GM18519 (cell line): ENCODE measurements around the gene PTP4A2.

Experiments
- ATAC-seq: cut with Tn5 transposase; IDR thresholded peaks from one replicate; pipeline ENCODE4 v1.9.1; 2021; ENCODE audit warnings: mild to moderate bottlenecking, moderate library complexity; ENCODE audit not compliant: unreplicated experiment, low FRiP score

Gene PTP4A2

DNA sequence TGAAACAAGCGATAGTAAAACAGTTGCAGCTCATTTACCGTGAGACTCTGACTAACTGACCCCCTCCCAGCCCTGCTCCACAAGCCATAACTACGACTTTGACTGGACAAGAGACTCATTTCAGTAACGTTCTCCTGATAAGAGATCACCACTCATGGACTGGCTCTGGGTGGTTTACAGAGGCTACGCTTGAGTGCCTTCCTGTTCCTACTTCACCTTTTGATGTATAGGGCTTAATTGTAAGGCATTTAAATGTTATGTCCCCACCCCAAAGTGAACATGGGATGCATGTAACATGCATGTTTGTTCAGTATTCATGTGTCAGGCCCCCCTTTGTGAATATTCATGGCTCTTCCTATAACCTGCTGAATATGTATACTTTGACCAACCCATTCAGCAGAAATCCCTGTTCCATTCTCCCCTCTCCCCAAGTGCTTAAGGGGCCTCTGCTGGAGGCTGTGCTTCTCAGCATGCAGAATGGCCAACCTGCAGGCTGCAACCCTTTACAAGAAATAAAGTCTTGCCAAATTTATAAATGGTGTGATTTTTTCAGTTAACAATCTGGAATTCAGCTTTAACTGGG is 71.6 kb downstream of the PTP4A2 start:
- no peak for ATAC-seq

- ATAC-seq = no peak
Observed at GRCh38 chr1:31865728-31866449, 72.3 kb downstream of the PTP4A2 start.

- ATAC-seq = no peak
Observed at GRCh38 chr1:31862071-31862470, 76.1 kb downstream of the PTP4A2 start.

- ATAC-seq = no peak
Observed at GRCh38 chr1:31861346-31861745, 76.8 kb downstream of the PTP4A2 start.

DNA sequence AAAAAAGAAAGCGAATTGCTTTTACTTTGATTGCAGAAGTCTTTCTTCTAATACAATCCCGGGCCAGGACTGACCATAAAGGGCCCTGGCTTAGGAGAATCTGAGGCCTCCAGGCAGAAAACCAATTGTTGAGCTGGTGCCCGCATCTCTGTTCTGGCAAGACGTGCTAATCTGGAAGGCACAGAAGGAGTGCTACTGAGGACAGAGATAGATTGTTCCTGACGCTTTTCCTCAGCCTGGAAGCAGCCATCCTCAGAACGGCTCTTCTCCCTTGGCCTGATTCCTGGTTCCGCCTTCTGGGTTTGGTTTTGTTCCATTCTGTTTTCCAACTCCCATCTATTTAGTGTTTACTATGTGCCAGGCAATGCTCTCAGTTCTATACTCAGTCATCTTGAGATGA is 77.6 kb downstream of the PTP4A2 start:
- ATAC-seq = no peak

GRCh38 chr1:31859719-31860118 is 78.4 kb downstream of the PTP4A2 start:
- ATAC-seq = no peak

DNA sequence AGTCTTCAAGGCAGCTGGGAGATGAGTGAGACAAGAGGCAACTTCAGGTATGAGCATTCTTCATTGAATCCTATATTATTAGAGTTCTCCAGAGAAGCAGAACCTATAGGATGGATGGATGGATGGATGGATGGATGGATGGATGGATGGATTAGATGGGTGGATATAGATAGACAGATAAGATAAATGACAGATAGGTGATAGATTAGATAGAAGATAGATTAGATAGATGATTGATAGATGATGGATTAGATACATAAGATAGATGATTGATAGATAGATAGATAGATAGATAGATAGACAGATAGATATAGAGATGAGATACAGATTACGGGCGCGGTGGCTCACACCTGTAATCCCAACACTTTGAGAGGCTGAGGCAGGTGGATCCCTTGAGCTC is 79.1 kb downstream of the PTP4A2 start:
- no peak for ATAC-seq

GRCh38 chr1:31857863-31858262 is 80.3 kb downstream of the PTP4A2 start:
- ATAC-seq = no peak
